ENCODE measurements around the gene SEMA3B. TPM values are rescaled to one million over a fixed set of nuclear protein-coding genes. Genes with fewer than 3 reads are reported as not detected.
A peak's percentile ranks its signal among the peaks of the same experiment; 100 is the strongest.

The SEMA3B gene
- total and polyA plus RNA-seq, 9 of the 15 experiments (the other 6 are each of a cell fraction or from before 2014, with no cell fraction given): 0.03 to 1.8 (median 0.55) TPM; not detected in 1

DNA sequence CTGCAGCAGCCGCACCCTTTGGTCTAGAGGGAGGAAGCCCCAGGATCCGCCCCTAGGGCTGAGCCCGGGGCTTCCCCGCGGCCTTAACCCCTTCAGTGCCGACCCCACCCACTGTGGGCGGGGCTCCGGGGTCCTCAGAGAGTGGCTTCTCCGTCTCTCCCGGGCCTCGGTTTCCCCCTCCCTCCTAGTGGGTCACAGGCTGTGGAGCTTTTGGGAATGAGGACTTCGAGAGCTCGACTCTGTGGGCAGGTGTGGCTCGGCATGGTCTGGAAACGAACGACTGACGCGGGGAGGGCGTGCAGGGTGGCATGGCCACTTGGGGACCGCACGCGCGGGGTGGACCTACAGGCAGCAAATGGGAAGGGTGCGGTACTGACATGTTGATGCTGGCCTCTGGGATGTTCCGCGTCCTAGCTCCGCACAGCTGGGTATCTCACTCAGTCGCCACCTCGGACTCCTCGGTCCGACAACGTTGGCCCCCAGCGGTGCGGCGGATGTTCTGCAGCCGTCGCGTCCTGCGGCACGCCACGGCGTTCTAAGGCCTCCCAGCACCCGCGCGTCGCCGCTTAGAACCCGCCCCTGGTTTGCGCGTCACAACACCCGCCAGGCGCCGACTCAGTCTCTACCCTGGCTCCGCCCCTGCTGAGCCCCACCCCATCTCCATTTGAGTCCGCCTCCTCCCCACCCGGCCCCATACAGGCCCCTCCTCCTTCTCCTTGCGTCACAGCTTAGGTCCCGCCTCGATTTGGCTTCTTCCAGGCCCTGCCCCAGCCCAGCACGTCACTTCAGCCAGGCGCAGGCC, 30.1 kb downstream of the SEMA3B start, which contains the start of the genes HYAL3 and NAA80 (continued):
- TF ChIP-seq ILF3 (IDR thresholded peaks at IDR 0.05; ENCODE audit: borderline replicate concordance): no peak
- TF ChIP-seq FIP1L1 (IDR thresholded peaks at IDR 0.05; ENCODE audit: low read depth, low read length, poor library complexity, severe bottlenecking): peak; percentile 52
- TF ChIP-seq CTBP1 (IDR thresholded peaks at IDR 0.05; ENCODE audit: borderline replicate concordance): peak; percentile 64
- TF ChIP-seq SRSF1 (IDR thresholded peaks at IDR 0.05; ENCODE audit: low read depth, low read length): no peak
- no peak for TF ChIP-seq ZNF586 (CRISPR knock-in tag; conservative IDR thresholded peaks at IDR 0.05)
- TF ChIP-seq CAMTA2 (CRISPR knock-in tag; conservative IDR thresholded peaks at IDR 0.05): no peak
- TF ChIP-seq, protein P1, sequence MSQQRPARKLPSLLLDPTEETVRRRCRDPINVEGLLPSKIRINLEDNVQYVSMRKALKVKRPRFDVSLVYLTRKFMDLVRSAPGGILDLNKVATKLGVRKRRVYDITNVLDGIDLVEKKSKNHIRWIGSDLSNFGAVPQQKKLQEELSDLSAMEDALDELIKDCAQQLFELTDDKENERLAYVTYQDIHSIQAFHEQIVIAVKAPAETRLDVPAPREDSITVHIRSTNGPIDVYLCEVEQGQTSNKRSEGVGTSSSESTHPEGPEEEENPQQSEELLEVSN (IDR thresholded peaks at IDR 0.05; ENCODE audit: borderline replicate concordance in 1 of 2, extremely low read depth in 1 of 2, insufficient read depth in 1 of 2, insufficient read length in 1 of 2, low read depth in 1 of 2, low read length in 1 of 2, poor library complexity in 1 of 2, severe bottlenecking in 1 of 2): peak in 1 of 2 experiments; percentile 26
- TF ChIP-seq POLR2A (conservative IDR thresholded peaks at IDR 0.05): peak; percentile 76
- TF ChIP-seq, protein P2, sequence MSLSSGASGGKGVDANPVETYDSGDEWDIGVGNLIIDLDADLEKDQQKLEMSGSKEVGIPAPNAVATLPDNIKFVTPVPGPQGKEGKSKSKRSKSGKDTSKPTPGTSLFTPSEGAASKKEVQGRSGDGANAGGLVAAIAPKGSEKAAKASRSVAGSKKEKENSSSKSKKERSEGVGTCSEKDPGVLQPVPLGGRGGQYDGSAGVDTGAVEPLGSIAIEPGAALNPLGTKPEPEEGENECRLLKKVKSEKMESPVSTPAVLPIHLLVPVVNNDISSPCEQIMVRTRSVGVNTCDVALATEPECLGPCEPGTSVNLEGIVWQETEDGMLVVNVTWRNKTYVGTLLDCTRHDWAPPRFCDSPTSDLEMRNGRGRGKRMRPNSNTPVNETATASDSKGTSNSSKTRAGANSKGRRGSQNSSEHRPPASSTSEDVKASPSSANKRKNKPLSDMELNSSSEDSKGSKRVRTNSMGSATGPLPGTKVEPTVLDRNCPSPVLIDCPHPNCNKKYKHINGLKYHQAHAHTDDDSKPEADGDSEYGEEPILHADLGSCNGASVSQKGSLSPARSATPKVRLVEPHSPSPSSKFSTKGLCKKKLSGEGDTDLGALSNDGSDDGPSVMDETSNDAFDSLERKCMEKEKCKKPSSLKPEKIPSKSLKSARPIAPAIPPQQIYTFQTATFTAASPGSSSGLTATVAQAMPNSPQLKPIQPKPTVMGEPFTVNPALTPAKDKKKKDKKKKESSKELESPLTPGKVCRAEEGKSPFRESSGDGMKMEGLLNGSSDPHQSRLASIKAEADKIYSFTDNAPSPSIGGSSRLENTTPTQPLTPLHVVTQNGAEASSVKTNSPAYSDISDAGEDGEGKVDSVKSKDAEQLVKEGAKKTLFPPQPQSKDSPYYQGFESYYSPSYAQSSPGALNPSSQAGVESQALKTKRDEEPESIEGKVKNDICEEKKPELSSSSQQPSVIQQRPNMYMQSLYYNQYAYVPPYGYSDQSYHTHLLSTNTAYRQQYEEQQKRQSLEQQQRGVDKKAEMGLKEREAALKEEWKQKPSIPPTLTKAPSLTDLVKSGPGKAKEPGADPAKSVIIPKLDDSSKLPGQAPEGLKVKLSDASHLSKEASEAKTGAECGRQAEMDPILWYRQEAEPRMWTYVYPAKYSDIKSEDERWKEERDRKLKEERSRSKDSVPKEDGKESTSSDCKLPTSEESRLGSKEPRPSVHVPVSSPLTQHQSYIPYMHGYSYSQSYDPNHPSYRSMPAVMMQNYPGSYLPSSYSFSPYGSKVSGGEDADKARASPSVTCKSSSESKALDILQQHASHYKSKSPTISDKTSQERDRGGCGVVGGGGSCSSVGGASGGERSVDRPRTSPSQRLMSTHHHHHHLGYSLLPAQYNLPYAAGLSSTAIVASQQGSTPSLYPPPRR (CRISPR knock-in tag; IDR thresholded peaks at IDR 0.05; ENCODE audit: borderline replicate concordance): no peak
- TF ChIP-seq ZNF57 (CRISPR knock-in tag; IDR thresholded peaks at IDR 0.05): no peak
- no peak for TF ChIP-seq TARDBP (IDR thresholded peaks at IDR 0.05)
- peak; percentile 39; the same call in 1 of the 2 replicates for TF ChIP-seq KLF1 (tag; IDR thresholded peaks at IDR 0.05)
- TF ChIP-seq ADNP (tag; IDR thresholded peaks at IDR 0.05): no peak
- TF ChIP-seq CBX5 (IDR thresholded peaks at IDR 0.05; ENCODE audit: borderline replicate concordance, low read depth): no peak
- no peak for TF ChIP-seq TSC22D4 (tag; IDR thresholded peaks at IDR 0.05)
- no peak for TF ChIP-seq KAT8 (IDR thresholded peaks at IDR 0.05; ENCODE audit: low read depth)
- no peak for TF ChIP-seq CBX2 (IDR thresholded peaks at IDR 0.05; ENCODE audit: insufficient read depth, low read length, poor library complexity, severe bottlenecking)
- no peak for TF ChIP-seq EGR1 (conservative IDR thresholded peaks at IDR 0.05)
- TF ChIP-seq, protein P3, sequence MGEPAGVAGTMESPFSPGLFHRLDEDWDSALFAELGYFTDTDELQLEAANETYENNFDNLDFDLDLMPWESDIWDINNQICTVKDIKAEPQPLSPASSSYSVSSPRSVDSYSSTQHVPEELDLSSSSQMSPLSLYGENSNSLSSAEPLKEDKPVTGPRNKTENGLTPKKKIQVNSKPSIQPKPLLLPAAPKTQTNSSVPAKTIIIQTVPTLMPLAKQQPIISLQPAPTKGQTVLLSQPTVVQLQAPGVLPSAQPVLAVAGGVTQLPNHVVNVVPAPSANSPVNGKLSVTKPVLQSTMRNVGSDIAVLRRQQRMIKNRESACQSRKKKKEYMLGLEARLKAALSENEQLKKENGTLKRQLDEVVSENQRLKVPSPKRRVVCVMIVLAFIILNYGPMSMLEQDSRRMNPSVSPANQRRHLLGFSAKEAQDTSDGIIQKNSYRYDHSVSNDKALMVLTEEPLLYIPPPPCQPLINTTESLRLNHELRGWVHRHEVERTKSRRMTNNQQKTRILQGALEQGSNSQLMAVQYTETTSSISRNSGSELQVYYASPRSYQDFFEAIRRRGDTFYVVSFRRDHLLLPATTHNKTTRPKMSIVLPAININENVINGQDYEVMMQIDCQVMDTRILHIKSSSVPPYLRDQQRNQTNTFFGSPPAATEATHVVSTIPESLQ (CRISPR knock-in tag; IDR thresholded peaks at IDR 0.05): no peak
- TF ChIP-seq HDAC3 (IDR thresholded peaks at IDR 0.05; ENCODE audit: borderline replicate concordance, partially characterized antibody): no peak
- TF ChIP-seq MEIS2 (IDR thresholded peaks at IDR 0.05; ENCODE audit: partially characterized antibody): no peak
